ENCODE data around the gene IGSF6.

DNA sequence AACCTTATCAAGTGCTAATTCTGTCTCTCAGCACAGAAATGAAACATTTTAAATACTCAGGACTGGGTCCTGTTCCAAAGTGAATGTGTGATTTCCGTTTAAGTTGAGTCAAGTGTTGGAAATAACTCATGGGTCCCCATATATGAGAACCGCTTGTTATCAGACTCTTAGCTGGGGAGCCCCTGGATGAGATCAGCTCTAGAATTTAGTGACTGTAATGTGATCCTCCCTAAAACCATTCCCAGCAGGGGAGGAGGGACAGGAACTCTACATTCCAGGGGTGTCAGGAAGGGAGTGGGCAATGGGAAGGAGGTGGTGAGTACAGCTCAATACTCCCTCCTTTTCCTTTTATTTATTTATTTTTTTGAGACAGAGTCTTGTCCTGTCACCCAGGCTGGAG lies 48.9 kb upstream of the IGSF6 start:
- no peak for TF ChIP-seq ZNF416 (tag by site-specific recombination; IDR thresholded peaks at IDR 0.05)
- TF ChIP-seq, protein P1, sequence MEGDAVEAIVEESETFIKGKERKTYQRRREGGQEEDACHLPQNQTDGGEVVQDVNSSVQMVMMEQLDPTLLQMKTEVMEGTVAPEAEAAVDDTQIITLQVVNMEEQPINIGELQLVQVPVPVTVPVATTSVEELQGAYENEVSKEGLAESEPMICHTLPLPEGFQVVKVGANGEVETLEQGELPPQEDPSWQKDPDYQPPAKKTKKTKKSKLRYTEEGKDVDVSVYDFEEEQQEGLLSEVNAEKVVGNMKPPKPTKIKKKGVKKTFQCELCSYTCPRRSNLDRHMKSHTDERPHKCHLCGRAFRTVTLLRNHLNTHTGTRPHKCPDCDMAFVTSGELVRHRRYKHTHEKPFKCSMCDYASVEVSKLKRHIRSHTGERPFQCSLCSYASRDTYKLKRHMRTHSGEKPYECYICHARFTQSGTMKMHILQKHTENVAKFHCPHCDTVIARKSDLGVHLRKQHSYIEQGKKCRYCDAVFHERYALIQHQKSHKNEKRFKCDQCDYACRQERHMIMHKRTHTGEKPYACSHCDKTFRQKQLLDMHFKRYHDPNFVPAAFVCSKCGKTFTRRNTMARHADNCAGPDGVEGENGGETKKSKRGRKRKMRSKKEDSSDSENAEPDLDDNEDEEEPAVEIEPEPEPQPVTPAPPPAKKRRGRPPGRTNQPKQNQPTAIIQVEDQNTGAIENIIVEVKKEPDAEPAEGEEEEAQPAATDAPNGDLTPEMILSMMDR (tag by site-specific recombination; IDR thresholded peaks at IDR 0.05), result no peak
- no peak for TF ChIP-seq ZNF76 (tag by site-specific recombination; IDR thresholded peaks at IDR 0.05; ENCODE audit: borderline replicate concordance, low read depth)
- TF ChIP-seq ZNF394 (tag by site-specific recombination; IDR thresholded peaks at IDR 0.05; ENCODE audit: borderline replicate concordance), result no peak
- TF ChIP-seq, protein P2, sequence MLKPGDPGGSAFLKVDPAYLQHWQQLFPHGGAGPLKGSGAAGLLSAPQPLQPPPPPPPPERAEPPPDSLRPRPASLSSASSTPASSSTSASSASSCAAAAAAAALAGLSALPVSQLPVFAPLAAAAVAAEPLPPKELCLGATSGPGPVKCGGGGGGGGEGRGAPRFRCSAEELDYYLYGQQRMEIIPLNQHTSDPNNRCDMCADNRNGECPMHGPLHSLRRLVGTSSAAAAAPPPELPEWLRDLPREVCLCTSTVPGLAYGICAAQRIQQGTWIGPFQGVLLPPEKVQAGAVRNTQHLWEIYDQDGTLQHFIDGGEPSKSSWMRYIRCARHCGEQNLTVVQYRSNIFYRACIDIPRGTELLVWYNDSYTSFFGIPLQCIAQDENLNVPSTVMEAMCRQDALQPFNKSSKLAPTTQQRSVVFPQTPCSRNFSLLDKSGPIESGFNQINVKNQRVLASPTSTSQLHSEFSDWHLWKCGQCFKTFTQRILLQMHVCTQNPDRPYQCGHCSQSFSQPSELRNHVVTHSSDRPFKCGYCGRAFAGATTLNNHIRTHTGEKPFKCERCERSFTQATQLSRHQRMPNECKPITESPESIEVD (tag by site-specific recombination; IDR thresholded peaks at IDR 0.05), result no peak

Measured in HEK293 (cell line).